ENCODE results near the gene BPGM.

DNA sequence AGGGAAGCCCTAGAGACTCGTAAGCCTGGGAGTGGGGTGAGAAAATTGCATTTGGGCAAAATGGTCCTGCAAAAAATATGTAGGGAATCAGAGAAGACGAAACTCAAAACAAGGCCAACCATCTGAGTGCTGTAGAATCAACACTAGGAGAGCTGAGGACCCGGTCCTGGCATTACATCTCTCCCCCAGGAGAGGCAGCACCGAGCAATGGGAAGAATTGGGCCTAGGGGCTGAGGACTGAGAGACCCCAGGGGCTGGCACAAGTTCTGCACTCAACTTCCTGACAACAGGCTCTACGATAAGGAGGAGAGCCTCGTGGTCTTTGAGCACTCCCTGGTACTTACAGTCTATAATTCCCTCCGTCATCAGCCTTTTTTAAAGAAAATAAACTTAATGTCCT, 47.6 kb downstream of the BPGM start:
- TF ChIP-seq, protein P1, sequence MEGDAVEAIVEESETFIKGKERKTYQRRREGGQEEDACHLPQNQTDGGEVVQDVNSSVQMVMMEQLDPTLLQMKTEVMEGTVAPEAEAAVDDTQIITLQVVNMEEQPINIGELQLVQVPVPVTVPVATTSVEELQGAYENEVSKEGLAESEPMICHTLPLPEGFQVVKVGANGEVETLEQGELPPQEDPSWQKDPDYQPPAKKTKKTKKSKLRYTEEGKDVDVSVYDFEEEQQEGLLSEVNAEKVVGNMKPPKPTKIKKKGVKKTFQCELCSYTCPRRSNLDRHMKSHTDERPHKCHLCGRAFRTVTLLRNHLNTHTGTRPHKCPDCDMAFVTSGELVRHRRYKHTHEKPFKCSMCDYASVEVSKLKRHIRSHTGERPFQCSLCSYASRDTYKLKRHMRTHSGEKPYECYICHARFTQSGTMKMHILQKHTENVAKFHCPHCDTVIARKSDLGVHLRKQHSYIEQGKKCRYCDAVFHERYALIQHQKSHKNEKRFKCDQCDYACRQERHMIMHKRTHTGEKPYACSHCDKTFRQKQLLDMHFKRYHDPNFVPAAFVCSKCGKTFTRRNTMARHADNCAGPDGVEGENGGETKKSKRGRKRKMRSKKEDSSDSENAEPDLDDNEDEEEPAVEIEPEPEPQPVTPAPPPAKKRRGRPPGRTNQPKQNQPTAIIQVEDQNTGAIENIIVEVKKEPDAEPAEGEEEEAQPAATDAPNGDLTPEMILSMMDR (conservative IDR thresholded peaks at IDR 0.05): peak; percentile 31; the same call in 1 of the 2 replicates
- TF ChIP-seq EZH2 (IDR thresholded peaks at IDR 0.05; ENCODE audit: low read depth): no peak

Measured in PC-9 (cell line).